ENCODE results near the gene SELENOF. TPM values are rescaled to one million over a fixed set of nuclear protein-coding genes. Genes with fewer than 3 reads are reported as not detected.

The SELENOF gene
- total RNA-seq (2014; rRNA removed; shearing (Covaris generic)), result 151 and 190 TPM in 2 replicates
- 207 and 223 TPM in 2 replicates for polyA plus RNA-seq (2015; cell fraction: cytosol; rRNA removed)
- 82.7 and 95.4 TPM in 2 replicates for polyA plus RNA-seq (2015; cell fraction: nucleus; rRNA removed)

DNA sequence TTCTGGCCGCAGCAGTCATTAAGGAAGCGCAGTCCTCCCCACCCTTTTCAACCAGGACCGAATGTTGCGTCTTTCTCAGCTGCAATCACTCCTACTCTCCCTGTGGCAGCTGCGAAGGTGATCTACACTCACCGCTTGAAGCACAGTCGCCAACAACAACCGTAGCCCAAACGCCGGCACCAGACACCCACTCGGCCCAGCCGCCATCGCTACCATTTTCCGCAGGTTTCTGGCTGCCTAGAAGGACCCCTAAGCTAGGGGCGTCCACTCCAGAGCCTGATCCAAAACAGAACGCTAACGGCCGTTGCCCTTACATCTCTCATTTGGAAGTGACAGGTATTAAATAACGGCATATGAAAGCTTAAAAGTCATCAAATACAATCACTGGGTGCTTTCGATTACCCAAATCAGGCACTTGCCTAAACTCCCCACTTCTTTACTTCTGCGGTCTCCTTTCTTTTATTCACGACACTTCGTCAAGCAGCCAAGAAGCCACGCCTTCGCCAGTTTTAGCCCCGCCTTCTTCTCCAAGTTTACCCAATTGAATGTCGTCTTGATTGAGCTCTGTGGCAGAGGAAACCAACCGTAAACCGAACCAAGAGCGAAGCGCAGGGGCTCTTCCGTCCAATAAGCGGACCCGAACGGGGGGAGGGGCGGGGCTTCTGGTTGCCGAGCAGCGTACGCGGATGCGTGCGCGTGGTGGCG, at the start of gene SELENOF:
SELENOF (minus strand) TSS at position 231 of the 705 bp plus-strand sequence; CDS start at position 216, 15 bp downstream.
- DNase-seq (ENCODE audit: low read depth), result peak; percentile 100

DNA sequence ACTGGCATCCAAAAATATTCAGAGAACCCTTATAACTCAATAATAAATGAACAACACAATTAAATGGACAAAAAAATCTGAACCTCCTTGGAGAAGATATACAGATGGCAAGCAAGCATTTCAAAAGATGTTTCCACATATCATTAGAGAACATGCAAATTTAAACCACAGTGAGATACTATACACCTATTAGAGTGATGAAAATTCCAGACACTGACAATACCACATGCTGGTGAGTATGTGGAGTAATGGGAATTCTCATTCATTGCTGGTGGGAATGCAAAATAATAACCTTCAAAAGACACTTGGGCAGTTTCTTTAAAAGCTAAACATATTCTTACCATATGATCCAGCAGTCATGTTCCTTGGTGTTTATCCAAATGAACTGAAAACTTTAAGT, 46.6 kb upstream of the SELENOF start:
- DNase-seq (ENCODE audit: low read depth), result no peak

DNA sequence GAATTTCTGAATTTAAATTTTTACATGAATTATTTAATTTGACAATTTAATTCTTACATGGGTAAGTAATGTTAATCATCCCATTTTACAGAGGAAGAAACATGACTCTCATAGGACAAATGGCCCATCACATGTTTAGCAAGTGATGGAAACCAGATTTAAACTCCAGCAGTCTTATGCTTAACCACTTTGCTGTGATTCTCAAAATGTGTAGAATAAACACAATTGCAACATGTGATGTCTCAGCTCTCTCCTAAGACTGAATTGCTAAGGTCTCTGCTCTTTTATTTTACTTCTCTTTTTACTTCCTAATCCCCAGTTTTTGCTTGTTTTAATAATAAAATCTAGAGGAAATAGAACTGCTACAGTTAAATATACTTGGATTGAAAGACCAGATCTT, 43.3 kb upstream of the SELENOF start:
- DNase-seq (ENCODE audit: low read depth), result no peak

DNA sequence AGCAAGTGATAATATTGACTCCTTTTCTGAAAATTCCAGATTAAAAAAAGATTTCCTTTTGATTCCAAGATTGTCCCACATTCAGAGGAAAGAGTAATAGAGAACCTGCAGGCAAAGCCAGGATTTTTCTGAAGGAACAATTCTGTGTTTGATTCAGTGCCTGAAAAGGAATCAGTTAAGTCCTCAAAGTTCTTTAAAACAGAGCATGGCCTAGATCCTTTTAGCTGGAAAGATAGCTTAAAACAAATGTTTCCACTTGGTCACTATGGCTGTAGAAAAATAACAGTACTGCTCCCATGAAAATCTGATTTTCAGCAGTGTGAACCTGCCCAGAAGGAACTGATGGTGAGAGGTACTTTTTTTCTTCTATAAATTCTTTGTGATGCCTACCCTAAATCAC, 42.3 kb upstream of the SELENOF start:
- no peak for DNase-seq (ENCODE audit: low read depth)

DNA sequence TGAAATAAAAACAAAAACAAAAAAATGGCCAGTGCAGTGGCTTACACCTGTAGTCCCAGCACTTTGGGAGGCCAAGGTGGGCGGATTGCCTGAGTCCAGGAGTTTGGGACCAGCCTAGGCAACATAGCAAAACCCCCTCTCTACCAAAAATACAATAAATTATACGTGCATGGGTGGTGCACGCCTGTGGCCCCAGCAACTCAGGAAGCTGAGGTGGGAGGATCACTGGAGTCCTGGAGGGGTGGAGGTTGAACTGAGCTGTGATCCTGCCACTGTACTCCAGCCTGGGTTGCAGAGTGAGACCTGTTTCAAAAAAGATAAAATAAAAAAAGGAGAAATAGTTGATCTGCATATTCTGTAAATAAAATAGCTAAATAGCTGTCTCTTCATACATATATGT, 41.8 kb upstream of the SELENOF start:
- DNase-seq (ENCODE audit: low read depth), result no peak

DNA sequence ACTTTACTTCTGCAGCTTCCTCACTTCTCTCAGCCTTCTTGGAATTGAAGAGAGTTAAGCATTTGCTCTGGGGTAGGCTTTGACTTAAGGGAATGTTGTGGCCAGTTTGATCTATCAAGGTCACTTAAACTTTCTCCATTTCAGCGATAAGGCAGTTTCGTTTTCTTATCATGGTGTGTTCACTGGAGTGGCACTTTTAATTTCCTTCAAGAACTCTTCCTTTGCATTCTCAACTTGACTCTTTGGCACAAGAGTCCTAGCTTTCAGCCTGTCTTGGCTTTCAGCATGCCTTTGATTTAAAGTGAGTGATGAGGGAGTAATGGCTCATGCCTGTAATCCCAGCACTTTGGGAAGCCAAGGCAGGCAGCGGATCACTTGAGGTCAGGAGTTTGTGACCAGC, 39.2 kb upstream of the SELENOF start:
- DNase-seq (ENCODE audit: low read depth), result no peak

DNA sequence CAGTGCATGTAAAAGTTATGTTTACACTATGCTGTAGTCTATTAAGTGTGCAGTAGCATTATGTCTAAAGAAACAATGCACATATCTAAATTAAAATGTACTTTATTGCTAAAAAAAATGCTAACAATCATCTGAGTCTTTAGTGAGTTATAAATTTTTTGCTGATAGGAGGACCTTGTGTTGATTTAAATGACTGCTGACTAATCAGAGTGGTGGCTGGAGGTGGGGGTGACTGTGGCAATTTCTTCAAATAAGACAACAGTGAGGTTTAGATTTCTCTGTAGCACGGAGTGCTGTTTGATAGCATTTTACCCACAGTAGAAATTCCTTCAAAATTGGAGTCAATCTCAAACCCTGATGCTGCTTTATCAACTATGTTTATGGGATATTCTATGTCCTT, 37.5 kb upstream of the SELENOF start:
- no peak for DNase-seq (ENCODE audit: low read depth)

DNA sequence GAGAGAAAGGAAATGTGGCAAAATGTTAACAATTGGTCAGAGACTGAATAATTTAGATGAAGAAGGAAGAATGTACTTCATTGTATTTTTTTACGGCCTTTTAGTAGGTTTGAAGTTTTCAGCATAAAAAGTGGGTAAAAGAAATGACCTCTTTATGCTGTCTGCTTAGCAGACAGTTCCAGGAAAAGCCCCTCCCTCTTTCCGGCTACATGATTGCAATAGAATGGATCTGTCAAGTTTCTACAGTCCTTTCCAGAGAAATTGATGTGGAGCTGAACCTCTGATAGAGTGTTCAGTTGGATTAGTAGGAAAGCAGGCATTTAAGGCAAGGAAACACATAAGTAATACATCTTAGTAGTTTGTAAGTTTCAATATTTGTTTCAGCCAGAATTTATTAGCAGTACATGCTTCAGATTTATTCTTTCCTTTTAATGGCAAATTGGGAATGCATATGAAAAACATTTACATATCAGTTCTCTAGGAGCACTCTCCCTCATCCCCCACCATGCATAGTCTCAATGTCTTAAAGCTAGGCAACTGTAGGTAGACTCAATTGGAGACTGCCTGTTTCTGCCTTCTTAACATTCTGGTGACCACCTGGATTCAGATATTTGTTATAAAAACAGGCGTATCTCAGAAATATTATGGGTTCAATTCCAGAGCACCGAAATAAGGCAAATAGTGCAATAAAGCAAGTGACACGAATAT, 36.9 kb upstream of the SELENOF start:
- DNase-seq (ENCODE audit: low read depth), result no peak

DNA sequence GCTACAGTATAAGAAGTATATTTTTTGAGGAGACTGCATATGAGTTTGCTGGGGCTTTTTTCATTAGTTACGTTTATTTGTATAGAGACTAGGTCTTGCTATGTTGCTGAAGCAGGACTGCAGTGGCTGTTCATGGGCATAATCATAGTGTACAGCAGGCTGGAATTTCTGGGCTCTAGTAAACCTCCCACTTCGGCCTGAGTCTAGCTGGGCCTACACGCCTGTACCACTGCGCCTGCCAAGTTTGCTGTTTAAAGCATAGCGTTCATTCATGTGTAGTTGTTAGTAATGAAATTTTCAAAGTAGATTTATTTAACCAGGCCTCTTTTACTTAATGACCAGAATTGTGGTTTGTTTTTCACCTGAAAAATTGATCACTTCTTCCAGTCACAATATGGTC, 34.3 kb upstream of the SELENOF start:
- DNase-seq (ENCODE audit: low read depth), result no peak

DNA sequence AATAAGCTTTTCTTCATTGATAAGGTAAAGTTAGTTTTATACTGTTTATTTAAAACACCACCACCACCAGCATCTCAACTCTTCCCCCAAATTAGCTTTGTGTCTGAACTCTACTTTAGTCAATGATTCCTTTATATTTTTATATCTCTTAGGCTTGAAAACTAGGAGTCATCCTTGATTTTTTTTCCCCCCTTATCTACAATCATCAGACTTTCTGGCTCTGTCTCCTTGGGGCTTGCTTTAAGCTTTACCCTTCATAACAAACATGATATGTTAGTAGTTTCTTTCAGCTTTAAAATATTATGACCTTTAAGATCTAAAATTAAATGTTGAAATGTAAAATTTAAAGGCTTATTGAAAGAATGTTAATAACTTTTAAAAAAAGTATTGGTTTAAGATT, 28.8 kb upstream of the SELENOF start:
- no peak for DNase-seq (ENCODE audit: low read depth)

DNA sequence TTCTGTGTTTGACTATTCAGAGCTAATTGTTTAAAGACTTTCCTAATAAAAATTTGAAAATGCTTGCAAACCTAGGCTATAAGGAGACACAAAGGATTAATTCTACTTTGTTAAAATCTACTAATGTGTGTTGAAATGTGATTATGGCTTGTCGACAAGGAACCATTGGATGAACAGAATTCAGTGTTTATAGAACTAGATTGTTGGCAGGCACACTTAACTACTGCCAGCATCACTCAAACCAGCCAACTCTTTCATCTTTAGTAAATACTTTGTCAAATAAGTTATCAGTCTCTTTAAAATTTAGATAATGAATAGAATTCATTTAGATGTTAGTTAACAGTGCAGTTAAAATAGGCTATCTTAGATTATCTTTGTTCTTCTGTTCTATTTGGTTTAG, 28.1 kb upstream of the SELENOF start:
- DNase-seq (ENCODE audit: low read depth), result no peak

DNA sequence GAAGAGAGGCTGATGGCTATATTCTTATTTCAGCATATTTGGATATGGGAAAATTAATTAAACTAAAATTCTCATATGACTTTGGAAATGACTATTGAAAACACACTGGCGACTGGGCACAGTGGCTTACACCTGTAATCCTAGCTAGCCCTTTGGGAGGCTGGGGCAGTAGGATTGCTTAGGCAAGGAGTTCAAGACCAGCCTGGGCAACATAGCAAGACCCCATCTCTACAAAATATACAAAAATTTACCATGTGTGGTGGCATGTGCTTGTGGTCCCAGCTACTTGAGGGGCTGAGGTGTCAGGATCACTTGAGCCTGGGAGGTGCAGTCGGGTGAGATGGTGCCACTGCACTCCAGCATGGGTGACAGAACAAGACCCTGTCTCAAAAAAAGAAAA, 26.7 kb upstream of the SELENOF start:
- DNase-seq (ENCODE audit: low read depth), result no peak

DNA sequence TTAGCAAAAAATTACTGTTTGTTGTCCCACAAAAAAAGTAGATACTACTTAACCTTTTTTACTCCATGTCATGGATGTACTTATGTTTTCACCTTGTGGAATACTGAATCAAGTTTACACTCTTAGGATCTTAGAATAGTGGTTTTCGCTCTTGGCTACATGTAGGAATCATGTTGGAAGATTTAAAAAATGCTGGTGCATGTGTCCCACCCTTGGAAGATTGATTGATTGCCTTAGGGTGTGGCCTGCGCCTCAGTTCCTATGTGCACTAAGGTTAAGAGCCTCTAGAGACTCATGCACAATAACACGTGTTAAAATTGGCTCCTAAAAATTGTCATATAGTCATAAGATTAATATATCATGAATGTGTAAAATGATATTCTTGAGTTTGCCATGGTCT, 25.5 kb upstream of the SELENOF start:
- DNase-seq (ENCODE audit: low read depth), result no peak

DNA sequence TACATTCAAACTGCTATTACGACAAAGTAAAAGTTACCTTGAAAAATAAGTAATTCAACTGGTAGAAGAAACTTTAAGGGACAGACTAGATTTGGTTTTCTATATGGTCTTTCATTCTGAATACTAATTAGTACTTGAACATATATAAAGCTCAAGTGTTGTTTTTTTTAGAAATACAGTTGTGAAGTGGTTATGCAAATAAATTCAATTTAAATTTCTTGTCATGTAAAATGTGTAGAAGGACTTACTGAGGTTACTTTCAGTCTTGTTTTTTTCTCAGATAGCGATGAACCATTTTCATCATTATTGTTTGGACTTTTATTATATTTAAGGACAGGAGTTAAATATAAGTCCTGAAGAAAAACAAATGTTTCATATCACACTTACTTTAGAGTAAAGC, 24.9 kb upstream of the SELENOF start:
- DNase-seq (ENCODE audit: low read depth), result no peak

DNA sequence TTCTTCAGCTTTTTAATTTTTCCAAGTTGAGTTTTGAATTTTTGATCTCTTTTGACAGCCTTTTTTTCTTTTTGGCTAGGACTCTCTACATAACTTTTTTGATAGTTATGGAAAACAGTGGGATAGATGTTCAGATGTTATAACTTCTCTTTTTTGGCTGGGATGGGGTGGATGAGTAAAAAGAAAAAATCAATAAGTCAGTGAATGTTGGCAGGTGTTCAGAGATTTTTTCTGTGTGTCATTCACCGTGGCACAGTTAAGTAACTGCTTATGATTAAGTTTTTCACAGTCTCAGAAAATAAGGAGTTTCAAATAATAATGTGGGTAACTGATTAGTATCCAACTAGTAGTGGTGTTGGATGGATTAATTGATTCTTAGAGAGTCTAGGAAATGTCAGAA, 24.5 kb upstream of the SELENOF start:
- DNase-seq (ENCODE audit: low read depth), result peak; percentile 7

DNA sequence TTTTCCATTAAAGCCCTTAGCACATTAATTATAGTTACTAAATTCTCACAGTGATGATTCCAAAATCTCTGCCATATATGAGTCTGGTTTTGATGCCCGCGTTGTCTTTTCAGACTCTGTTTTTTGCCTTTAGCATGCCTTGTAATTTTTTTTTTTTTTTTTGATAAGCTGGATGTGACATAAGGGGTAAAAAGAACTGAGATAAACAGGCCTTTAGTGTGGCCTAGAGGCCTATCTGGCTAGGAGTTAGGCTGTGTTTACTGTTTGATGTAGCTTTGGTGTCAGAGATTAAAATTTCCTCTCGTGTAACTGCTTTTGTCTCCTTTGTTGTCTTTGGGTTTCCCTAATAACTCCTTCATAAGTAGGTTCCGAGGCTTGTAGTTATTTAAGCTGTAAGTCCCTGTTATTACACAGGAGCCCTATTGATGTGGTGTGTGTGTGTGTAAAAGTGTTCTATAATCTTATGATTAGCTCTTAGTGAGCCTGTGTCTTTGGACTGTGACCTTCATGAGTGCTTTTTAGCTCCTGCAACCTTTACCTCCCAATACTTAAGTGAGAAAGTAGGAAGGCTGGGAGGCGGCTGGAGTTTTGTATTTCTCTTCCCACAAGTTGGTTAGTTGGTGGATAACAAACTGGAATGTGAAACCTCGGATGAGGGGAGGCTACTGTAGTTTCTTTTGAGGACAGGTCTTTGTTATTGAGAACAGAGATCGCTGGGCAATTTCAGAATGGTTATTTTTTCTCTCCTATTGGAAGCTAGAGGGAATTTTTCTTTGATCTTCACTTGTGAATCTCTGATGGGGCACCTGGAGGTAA, 19.8 kb upstream of the SELENOF start:
- DNase-seq (ENCODE audit: low read depth), result no peak

DNA sequence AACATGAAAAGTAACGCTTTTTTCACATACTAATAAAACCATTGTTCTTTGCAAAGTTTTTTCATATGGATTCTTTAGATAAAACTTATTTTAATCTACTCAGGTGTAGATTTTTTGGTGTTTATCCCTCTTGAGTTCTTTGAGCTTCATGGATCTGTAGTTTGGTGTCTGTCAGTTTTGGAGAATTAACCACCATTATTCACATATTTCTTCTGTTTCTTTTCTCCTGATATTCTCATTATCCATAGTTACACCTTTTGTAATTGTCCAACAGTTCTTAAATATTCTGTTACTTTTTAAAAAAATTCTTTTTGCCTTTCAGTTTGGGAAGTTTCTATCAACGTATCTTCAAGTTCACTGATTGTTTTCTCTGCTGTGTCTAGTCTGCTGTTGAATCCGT, 19.1 kb upstream of the SELENOF start:
- no peak for DNase-seq (ENCODE audit: low read depth)

DNA sequence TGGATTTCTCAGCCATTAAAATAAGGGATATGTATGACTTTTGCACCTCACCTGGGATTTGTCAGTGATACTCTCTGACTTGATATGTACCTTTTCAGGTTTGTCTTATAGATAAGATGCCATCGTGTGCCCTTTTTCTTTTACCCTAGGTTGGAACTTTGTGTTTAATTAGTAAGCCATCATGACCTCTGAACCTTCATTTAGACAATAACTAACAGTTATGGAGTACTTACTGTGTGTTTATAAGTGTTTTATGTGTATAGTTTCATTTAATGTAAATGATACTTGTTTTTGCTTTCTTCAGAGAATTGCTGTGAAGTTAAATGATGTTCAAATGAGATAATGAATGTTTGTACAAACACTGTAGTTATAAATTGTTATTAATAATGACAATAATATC, 14.9 kb upstream of the SELENOF start:
- no peak for DNase-seq (ENCODE audit: low read depth)

DNA sequence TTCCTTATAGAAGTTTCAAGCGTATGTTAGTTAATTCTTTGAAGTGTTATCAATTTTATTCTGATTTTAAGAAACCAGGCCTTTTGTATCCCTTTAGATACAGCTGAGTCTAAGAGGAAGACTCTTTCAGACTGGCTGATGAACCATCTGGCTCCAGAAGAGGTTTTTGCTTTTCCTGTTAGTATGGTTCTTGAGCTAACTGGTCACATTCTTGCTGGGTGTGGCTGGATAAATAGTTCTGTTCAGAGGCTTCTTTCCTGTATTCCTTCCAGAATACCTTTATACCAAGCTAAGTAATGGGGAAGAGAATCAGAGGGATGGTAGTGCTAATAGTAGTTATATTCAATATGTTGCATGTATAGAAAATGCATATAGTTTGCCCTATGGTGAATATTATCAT, 13.0 kb upstream of the SELENOF start:
- DNase-seq (ENCODE audit: low read depth), result no peak

DNA sequence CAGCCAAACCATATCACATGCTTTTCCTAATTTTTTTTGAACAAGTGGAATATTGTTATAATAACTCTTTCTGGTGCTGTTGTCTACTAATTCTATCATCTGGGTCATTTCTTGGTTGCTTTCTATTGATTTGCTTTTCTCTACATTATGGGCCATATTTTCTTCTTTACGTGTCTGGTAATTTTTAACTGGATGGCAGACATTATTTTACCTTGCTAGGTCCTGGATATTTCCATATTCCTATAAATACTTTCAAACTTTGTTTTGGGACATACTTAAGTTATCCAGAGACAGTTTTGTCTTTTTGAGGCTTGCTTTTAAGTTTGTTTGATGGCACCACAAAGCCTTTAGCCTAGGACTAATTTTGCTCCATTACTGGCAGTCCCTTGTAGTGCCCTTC, 11.8 kb upstream of the SELENOF start:
- DNase-seq (ENCODE audit: low read depth), result no peak

DNA sequence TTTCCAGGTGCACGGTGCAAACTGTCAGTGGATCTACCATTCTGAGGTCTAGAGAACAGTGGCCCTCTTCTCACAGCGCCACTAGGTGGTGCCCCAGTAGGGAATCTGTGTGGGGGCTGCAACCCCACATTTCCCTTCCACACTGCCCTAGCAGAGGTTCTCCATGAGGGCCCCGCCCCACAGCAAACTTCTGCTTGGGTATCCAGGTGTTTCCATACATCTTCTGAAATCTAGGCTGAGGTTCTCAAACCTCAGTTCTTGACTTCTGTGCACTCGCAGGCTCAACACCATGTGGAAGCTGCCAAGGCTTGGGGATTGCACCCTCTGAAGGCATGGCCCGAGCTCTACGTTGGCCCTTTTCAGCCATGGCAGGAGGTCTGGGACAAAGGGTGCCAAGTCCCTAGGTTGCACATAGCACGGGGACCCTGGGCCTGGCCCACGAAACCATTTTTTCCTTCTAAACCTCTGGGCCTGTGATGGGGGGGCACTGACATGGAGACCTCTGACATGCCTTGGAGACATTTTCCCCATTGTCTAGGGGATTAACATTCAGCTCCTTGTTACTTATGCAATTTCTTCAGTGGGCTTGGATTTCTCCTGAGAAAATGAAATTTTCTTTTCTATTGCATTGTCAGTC, 10.5 kb upstream of the SELENOF start:
- no peak for DNase-seq (ENCODE audit: low read depth)

DNA sequence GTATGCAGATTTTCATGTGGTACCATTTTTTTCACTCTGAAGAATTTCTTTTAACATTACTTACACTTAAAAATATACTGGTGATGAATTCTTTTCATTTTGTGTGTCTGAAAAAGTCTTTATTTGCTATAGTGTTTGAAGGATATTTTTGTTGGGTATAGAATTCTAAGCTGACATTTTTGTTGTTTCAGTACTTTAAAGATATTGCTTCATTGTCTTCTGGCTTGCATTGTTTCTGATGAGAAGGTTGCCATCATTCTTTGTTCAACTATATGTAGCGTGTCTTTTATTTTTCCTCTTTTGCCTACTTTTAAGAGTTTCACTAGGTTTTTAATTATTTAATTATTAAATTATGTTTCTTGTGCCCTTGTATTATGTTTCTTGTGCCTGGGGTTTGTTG, 8.5 kb upstream of the SELENOF start:
- no peak for DNase-seq (ENCODE audit: low read depth)
